K562 (cell line): Measurements from ENCODE around the gene CDC42EP1. TPM values are rescaled to one million over a fixed set of nuclear protein-coding genes. Genes with fewer than 3 reads are reported as not detected.
"Not testable (repeated sequence)": the region's sequence is repeated elsewhere in the genome, so short reads cannot be mapped to it uniquely, and the experiment has no call there.

Source experiments
- ATAC-seq: fragments of 200-7000 bp; cut with Tn5 transposase; 3 replicates; pipeline ENCODE4 v1.9.1; 2020; ENCODE audit warnings: moderate library complexity
- BruUV-seq: library from RNA; stranded (reverse); fragments of 400-500 nt; replicated peaks from 2 replicates; lab custom pipeline; 2021; lab: Mats Ljungman, UMichigan
- CTCF ChIA-PET: fragments of 300-600 bp; formaldehyde crosslinking; extraction: SDS; loops from one replicate; lab custom pipeline; 2021; ENCODE audit warnings: low intra/inter-chr PET ratio; lab: Yijun Ruan, JAX
- POLR2A ChIA-PET: fragments of 300-600, 350-650 bp; sonication (Branson Sonifier 250); formaldehyde crosslinking; extraction: SDS; loops from one replicate; lab custom pipeline; 2021; ENCODE audit warnings: antibody characterized with exemption, inconsistent platforms; lab: Yijun Ruan, JAX
- DNase-seq, 4 experiments: peaks; one replicate each; pipeline versions ENCODE4 v3.0.0 to v3.0.0-alpha.2; 2011 to 2018; ENCODE audit warnings: low spot score in 3 of 4, mixed read lengths in 3 of 4; ENCODE audit errors: extremely low read depth in 1 of 4
- FAIRE-seq: peaks from 2 replicates; lab custom pipeline; 2011; peaks lifted over from hg19 to GRCh38; lab: Jason Lieb, UNC
- H2AFZ ChIP-seq: 2 replicates; pipeline ENCODE4 v1.6.0; 2011; ENCODE audit warnings: low read depth, low read length, control low read depth, inconsistent platforms
- H3K27ac ChIP-seq: fragments of 200-600 bp; 3 replicates; pipeline ENCODE4 v1.8.0; 2011; ENCODE audit warnings: low read depth, mild to moderate bottlenecking, control low read depth, inconsistent platforms, low read length, moderate library complexity, mixed read lengths; ENCODE audit errors: extremely low read depth
- H3K27me3 ChIP-seq, 2 experiments: fragments of 300-600 bp in 1 of 2; 2 replicates in 1 of 2; 3 replicates in 1 of 2; pipeline versions ENCODE4 v1.6.0 to v1.8.0; 2011; ENCODE audit warnings: inconsistent platforms in 2 of 2, low read length in 2 of 2, mild to moderate bottlenecking in 1 of 2, mixed read lengths in 1 of 2, moderate library complexity in 1 of 2; ENCODE audit not compliant: control insufficient read depth in 2 of 2, insufficient read depth in 2 of 2
- H3K36me3 ChIP-seq: fragments of 300-600 bp; 3 replicates; pipeline ENCODE4 v1.8.0; 2011; ENCODE audit warnings: mild to moderate bottlenecking, low read length, inconsistent platforms; ENCODE audit not compliant: control insufficient read depth, insufficient read depth
- H3K4me1 ChIP-seq, 2 experiments: fragments of 200-600 bp in 1 of 2; replicated peaks in 1 of 2; 2 replicates in 1 of 2; 3 replicates in 1 of 2; pipeline versions ENCODE4 v1.5.1 to v1.8.0; 2011; ENCODE audit warnings: inconsistent platforms in 2 of 2, low read length in 2 of 2, mild to moderate bottlenecking in 1 of 2, mixed read lengths in 1 of 2, moderate library complexity in 1 of 2; ENCODE audit not compliant: control insufficient read depth in 2 of 2, insufficient read depth in 2 of 2
- H3K4me2 ChIP-seq: 2 replicates; pipeline ENCODE4 v1.6.1; 2011; ENCODE audit warnings: low read length, control low read depth, inconsistent platforms, mixed read lengths; ENCODE audit not compliant: insufficient read depth
- H3K4me3 ChIP-seq: fragments of 200-600 bp; sonication (generic), shearing (Covaris generic); 2 replicates; pipeline ENCODE4 v1.5.1; 2016; ENCODE audit warnings: control low read depth, inconsistent platforms
- H3K79me2 ChIP-seq: fragments of 200-600 bp; 3 replicates; pipeline ENCODE4 v1.8.0; 2011; ENCODE audit warnings: low read length, inconsistent platforms; ENCODE audit not compliant: control insufficient read depth, insufficient read depth
- H3K9ac ChIP-seq, 2 experiments: 2 replicates each; pipeline versions ENCODE4 v1.6.0 to v1.6.1; 2011; ENCODE audit warnings: low read depth in 2 of 2, low read length in 2 of 2, control low read depth in 1 of 2, inconsistent platforms in 1 of 2, mild to moderate bottlenecking in 1 of 2, mixed read lengths in 1 of 2; ENCODE audit not compliant: insufficient read depth in 1 of 2
- H3K9me1 ChIP-seq: one replicate; pipeline ENCODE4 v1.6.0; 2011; ENCODE audit warnings: inconsistent platforms, mild to moderate bottlenecking, low read length, moderate library complexity; ENCODE audit not compliant: control insufficient read depth, insufficient read depth
- H3K9me3 ChIP-seq: replicated peaks from 2 replicates; pipeline ENCODE4 v1.5.1; 2011; ENCODE audit warnings: low read depth, low read length, inconsistent platforms; ENCODE audit not compliant: control insufficient read depth, insufficient read depth
- H4K20me1 ChIP-seq: replicated peaks from 2 replicates; pipeline ENCODE4 v1.6.1; 2011; ENCODE audit warnings: low read length, inconsistent platforms, mixed read lengths; ENCODE audit not compliant: control insufficient read depth, insufficient read depth
- BCOR ChIP-seq: fragments of 450-650 bp; IDR thresholded peaks from 2 replicates; pipeline ENCODE4 v1.6.1; 2016
- BMI1 ChIP-seq: fragments of 150-350 bp; IDR thresholded peaks from 2 replicates; pipeline ENCODE4 v1.6.1; 2014; ENCODE audit warnings: low read length
- CBX3 ChIP-seq, 2 experiments: IDR thresholded peaks; 1 replicate in 1 of 2; 2 replicates in 1 of 2; pipeline ENCODE4 v1.6.1; 2012; ENCODE audit warnings: inconsistent platforms in 2 of 2, low read length in 2 of 2, borderline replicate concordance in 1 of 2, control low read depth in 1 of 2
- DEAF1 ChIP-seq: fragments of 450-650 bp; formaldehyde crosslinking; IDR thresholded peaks from 2 replicates; pipeline ENCODE4 v1.4.0; 2020; ENCODE audit warnings: mild to moderate bottlenecking, moderate library complexity
- EP300 ChIP-seq: IDR thresholded peaks from 2 replicates; pipeline ENCODE4 v1.6.1; 2012; ENCODE audit warnings: low read length, improper control_type of control experiment
- GMEB1 ChIP-seq: fragments of 250-450 bp; sonication (Bioruptor Pico); IDR thresholded peaks from 2 replicates; pipeline ENCODE4 v1.4.0; 2020; ENCODE audit warnings: mild to moderate bottlenecking
- GTF2F1 ChIP-seq: IDR thresholded peaks from 2 replicates; pipeline ENCODE4 v1.6.1; 2011; ENCODE audit warnings: low read depth, low read length, improper control_type of control experiment
- KDM1A ChIP-seq, 2 experiments: fragments of 450-650 bp; IDR thresholded peaks; 2 replicates each; pipeline ENCODE4 v1.6.1; 2016; ENCODE audit warnings: mild to moderate bottlenecking in 2 of 2
- POLR2AphosphoS5 ChIP-seq: IDR thresholded peaks from 2 replicates; pipeline ENCODE4 v1.6.1; 2011; ENCODE audit warnings: mild to moderate bottlenecking, low read depth, low read length, moderate library complexity; ENCODE audit not compliant: control insufficient read depth, insufficient read depth
- SMARCA5 ChIP-seq: fragments of 450-650 bp; IDR thresholded peaks from 2 replicates; pipeline ENCODE4 v1.6.1; 2016
- SNAPC5 ChIP-seq: fragments of 250-450 bp; sonication (Bioruptor Pico); IDR thresholded peaks from 2 replicates; pipeline ENCODE4 v1.8.0; 2021; ENCODE audit warnings: moderate library complexity, mild to moderate bottlenecking, inconsistent platforms
- SRSF1 ChIP-seq: fragments of 200-400 bp; formaldehyde crosslinking; IDR thresholded peaks from 2 replicates; pipeline ENCODE4 v1.6.1; 2017; ENCODE audit warnings: mild to moderate bottlenecking, low read depth, low read length, moderate library complexity
- WGBS: fragments of 100-300 bp; shearing (Covaris generic); methylation state at CpG from one replicate; pipeline ENCODE4 v1.1.6; 2016; ENCODE audit warnings: low coverage, mixed read lengths; ENCODE audit not compliant: insufficient coverage; ENCODE audit errors: missing lambda C conversion rate; 5-methylcytosine and 5-hydroxymethylcytosine counted together
- in situ Hi-C: fragments of 300-500 bp; cut with MboI; formaldehyde crosslinking; loops from 4 replicates; pipeline ENCODE4 v1.15.0; 2018; ENCODE audit warnings: inconsistent platforms, mixed read lengths
- intact Hi-C: fragments of 100-400 bp; cut with micrococcal nuclease; formaldehyde crosslinking; loops from 2 replicates; pipeline ENCODE4 v1.14.2; 2022
- polyA plus RNA-seq, 8 experiments: library from polyadenylated mRNA; depleted of rRNA in 4 of 8; stranded (reverse) in 5 of 8; unstranded in 3 of 8; fragments of >200 nt; fragmentation: Nextera tagmentation in 2 of 8; fragmentation: Illumina TruSeq in 1 of 8; extraction: Ambion mirVana in 2 of 8; extraction: Trizol in 1 of 8; gene quantifications; 2 replicates each; pipeline versions ENCODE4 v1.2.1 to v1.2.3, GENCODE V29; 2011 to 2014; ENCODE audit warnings: inconsistent platforms in 1 of 8, missing spikeins in 1 of 8
- total RNA-seq, 7 experiments: library from RNA; depleted of rRNA in 6 of 7; stranded (reverse); fragments of >200 nt in 6 of 7; fragmentation: Illumina TruSeq in 2 of 7; extraction: Trizol in 2 of 7; gene quantifications; 2 replicates each; pipeline versions ENCODE4 v1.2.1 to v1.2.3, GENCODE V29; 2011 to 2021; ENCODE audit warnings: low replicate concordance in 1 of 7

CDC42EP1 gene
- total and polyA plus RNA-seq, 9 of the 15 experiments (the other 6 are each of a cell fraction or from before 2014, with no cell fraction given) = 0.67 to 70.2 (median 7.3) TPM

GRCh38 chr22:37602546-37603277 lies 42.4 kb downstream of the CDC42EP1 start:
- CTCF ChIA-PET = interaction anchor here (0.6 kb wide), 1 partner anchor 40 kb away, joined by 3 read pairs; no protein-coding TSS in a partner anchor
- H3K4me2 ChIP-seq, BruUV-seq, H3K36me3 ChIP-seq, H3K9me3 ChIP-seq, H3K27me3 ChIP-seq, H4K20me1 ChIP-seq, H3K4me3 ChIP-seq, DNase-seq, intact Hi-C loops, H3K9ac ChIP-seq, FAIRE-seq, H3K79me2 ChIP-seq, H3K27ac ChIP-seq, H3K9me1 ChIP-seq, ATAC-seq: not testable (repeated sequence)
- H3K4me1 ChIP-seq = peaks cover 10 to 27% of the 10 kb centered on the region in 2 experiments; a peak in 4 of 5 replicates
- peak overlapping the region; percentile 93; the same call in 1 of the 2 replicates for H2AFZ ChIP-seq
- in situ Hi-C loops = loop anchor here (5.0 kb wide), 1 partner anchor 70 kb away; no protein-coding TSS in a partner anchor
- 75% methylated on average over 2 of the region's 5 CpGs for WGBS
- POLR2A ChIA-PET = interaction anchor here (0.7 to 1.1 kb wide), 2 partner anchors 10 to 70 kb away, joined by 3 to 4 read pairs; no protein-coding TSS in a partner anchor

- ATAC-seq = no peak
- Histone ChIP-seq H3K4me3 (no peak overlapping the region), H3K27me3 (no peaks in the 10 kb centered on the region), H3K27ac (no peak overlapping the region), H3K79me2 (peaks cover 4% of the 10 kb centered on the region), H3K4me1 (peaks cover 10 to 26% of the 10 kb centered on the region in 2 experiments; a peak in 4 of 5 replicates), H3K9ac (no peak overlapping the region), H4K20me1 (no peaks in the 10 kb centered on the region), H3K9me3 (no peaks in the 10 kb centered on the region), H3K36me3 (no peaks in the 10 kb centered on the region), H2AFZ (no peak overlapping the region), H3K4me2 (no peak overlapping the region), H3K9me1 (no peaks in the 10 kb centered on the region)
- ChIA-PET CTCF (no interaction called here), POLR2A (no interaction called here)
- intact Hi-C loops = no loop called here
- BruUV-seq = no TSS peak
- no peak for FAIRE-seq
- 65% methylated on average over 5 of the region's 6 CpGs for WGBS
- DNase-seq = no peak
- in situ Hi-C loops = loop anchor here (5.0 kb wide), 1 partner anchor 72 kb away; no protein-coding TSS in a partner anchor
- TF ChIP-seq SMARCA5 (peak; percentile 29; the same call in 1 of the 2 replicates), CBX3 (IDR thresholded peaks at IDR 0.05; ENCODE audit: borderline replicate concordance in 1 of 2, low read length in 2 of 2) (no peak), GMEB1 (CRISPR knock-in tag) (no peak), EP300 (no peak), KDM1A (IDR thresholded peaks at IDR 0.05) (0 out of 4 replicates have a peak, but pooled peaks of 1 of the 2 experiments have one; percentile 22), DEAF1 (no peak), SNAPC5 (no peak), SRSF1 (no peak), POLR2AphosphoS5 (no peak), GTF2F1 (no peak), BCOR (peak; percentile 72), BMI1 (no peak)
These were observed 43.8 kb downstream of the CDC42EP1 start for GRCh38 chr22:37604074-37604473.
